Measurements from ENCODE around the gene TINAGL1.
A peak's percentile ranks its signal among the peaks of the same experiment; 100 is the strongest.

The TINAGL1 gene

DNA sequence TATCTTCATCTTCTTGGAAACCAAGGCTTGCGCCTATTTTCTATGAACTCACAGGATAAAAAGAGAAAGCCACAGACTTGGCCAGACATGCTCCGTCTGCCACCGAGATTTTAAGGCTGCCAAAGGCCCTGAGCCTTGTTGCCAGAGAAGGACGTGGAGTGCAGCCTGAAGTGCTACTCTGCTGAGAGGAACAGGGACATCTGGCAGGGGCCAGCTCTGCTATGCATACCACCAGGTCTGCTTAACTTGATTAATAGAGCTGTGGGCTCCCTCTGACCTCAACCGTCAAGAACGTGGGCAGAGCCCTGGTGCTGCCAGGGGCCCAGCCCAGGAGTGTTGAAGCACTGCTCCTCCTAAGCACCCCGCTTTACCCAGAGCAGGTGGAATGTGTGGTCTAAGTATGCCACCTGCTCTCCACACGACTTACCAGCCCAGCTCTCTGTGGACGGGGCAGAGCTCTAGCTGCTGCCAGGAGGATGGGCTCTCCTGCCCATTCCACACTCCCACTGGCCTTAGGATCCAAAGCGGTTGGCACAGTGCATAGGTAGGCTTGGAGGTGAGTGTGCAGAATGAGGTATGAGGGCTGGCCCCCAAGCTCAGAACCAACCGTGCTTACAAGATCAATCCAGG is 51.7 kb downstream of the TINAGL1 start:
- peak; percentile 90 to 91 for DNase-seq

DNA sequence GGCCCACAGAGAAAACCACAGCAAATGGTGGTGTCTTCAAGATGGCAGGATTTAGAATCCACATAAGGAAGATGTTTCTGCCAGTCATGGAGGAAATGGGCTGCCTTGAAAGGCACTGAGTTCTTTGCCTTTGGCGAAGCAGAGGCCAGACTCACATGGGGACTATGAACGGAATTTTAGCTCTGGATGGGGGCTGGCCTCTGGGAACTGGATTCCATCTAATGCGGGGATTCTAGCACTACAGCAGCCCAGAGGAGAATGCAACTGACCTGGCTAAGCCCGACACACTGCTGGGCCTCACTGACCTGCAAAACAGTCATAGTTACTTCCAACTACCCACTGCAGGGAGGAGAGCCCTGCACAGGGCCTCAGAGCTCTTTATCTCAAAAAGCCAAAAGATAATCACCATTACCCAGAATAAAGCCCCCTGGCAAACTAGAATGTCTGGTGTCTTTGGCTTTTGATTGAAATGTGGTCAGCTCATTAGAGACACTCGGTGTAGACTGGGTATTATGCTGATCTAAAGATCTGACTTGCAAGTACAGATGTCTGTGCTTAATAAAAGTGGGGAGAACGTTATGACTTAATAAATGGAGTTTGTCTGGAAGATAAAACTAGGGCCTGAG is 52.7 kb downstream of the TINAGL1 start:
- no peak for DNase-seq

DNA sequence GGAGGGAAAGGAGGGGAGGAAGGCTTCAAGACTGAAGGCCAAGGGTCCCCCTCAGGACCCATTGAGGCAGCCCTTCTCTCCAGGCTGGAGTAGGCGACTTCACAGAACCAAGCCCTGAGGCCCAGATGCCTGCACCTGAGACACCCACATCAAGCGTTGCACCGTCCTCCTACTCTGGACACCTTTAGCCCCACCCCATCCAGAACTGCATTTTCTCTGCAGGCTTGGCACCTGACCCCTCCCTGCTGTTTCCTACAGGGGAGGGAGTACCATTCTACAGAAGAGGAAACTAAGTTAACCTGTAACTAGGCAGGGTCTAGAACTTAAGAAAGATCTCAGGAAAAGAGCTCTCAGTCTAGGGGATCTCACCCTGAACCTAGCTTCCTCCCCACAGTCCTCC is 56.3 kb downstream of the TINAGL1 start:
- DNase-seq, result no peak

DNA sequence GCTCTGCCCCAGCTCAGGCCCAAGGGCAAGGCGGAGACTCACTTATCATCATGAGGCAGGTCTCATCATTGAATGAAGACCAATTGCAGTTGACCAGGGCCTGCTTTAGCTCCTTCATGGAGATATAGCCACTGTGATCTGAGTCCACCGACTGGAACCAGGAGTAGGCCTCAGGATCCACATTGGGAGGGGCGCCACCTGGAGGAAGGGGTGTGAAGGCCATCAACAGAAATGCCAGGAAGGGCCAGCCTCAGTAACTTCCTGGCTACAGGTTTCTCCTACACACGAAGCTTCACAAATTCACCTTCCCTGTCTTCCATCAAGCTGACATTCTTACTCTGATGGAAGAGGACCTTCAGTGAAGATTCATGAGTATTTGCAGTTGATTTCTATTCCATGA is 56.8 kb downstream of the TINAGL1 start:
- DNase-seq, result no peak

All from NCI-H524 (cell line).